Jurkat, Clone E6-1 (cell line): ENCODE measurements around the gene SAMSN1.
"Not testable (repeated sequence)": the region's sequence is repeated elsewhere in the genome, so short reads cannot be mapped to it uniquely, and the experiment has no call there.

Experiments used
- DNase-seq: peaks from one replicate; pipeline ENCODE4 v3.0.0-alpha.2; 2011; ENCODE audit warnings: low read depth, low spot score
- H3K4me3 ChIP-seq: 2 replicates; pipeline ENCODE4 v1.5.1; 2011; ENCODE audit warnings: mild to moderate bottlenecking, low read length, control low read depth, moderate library complexity

SAMSN1 gene

DNA sequence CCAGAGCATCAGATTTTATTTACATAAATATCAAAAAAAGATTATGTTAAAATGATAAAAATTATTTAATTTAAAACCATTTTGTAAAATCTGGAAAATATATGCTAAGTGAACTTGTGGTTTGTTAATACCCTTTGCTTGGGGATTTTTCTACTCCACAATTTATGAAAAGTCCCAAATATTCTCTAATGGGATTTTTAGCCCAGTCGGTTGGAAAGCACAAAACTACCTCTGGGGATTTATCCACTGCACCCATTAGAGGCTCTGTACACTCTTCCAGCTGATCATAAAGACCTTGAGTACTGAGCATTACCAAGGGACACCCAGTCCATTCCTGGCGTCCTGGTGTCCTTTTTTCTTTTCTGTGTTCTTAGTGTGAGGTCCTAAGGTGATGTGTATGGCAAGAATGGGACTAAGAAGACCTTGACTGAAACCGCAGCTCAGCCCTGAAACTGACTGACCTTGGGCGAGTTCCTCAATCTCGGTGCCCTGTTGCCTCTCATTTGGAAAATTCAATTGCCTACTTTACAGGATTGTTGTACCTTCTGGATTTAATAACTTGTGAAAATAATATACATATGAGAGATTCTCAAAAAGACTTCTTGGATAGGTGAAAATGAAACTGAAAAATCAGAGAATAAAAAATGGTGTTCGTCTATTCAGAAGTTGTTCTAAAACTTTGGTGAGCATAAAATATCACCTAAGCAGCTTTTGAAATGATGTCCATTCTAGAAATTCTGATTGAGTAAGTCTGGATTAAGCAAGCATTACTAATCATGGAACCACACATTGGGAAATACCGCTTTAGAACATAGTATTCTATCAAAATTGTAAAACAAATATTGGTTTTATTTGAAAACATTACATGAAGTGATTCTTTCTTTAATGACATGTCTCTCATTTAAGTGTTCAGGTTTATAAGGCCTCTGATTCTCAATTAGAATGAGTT is 21.5 kb upstream of the SAMSN1 start:
- no peak overlapping the region for H3K4me3 ChIP-seq
- no peak for DNase-seq

DNA sequence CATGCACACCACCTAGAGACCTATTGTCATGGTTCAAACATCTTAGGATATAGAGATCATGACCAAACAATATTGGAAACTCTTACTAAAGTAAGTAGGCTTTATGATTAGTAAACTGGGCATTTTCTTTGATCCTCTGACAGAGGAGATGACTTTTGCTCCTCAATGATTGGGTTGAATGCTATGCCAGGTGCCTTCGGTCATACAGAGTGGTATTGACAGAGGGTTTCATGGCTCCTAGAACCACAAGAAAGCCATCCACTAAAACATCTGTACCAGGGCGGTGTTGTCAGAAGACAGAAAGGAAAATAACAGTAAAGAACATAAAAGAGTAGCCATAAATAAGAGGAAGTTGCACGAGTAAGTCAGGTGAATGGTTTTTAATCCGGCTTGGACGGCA is 20.8 kb upstream of the SAMSN1 start:
- H3K4me3 ChIP-seq, result no peak overlapping the region
- DNase-seq, result no peak

DNA sequence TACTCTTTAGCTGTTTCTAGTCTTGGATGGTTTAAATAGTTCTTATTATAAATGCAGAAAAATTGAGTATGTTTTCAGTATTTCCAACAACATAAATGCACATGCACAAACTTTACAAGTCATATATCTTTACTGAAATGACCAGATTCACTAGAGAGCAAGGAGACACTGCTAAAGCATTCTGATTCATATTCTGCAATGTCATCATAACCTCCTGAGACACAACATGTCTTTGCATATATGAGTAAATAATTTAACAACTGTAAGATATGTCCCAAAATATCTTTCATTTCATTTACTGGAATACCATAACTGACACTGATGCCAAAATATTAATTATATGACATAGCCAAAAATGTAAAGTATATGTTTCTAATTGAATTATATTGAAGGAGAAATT is 16.8 kb upstream of the SAMSN1 start:
- no peak for DNase-seq
- no peak overlapping the region for H3K4me3 ChIP-seq

DNA sequence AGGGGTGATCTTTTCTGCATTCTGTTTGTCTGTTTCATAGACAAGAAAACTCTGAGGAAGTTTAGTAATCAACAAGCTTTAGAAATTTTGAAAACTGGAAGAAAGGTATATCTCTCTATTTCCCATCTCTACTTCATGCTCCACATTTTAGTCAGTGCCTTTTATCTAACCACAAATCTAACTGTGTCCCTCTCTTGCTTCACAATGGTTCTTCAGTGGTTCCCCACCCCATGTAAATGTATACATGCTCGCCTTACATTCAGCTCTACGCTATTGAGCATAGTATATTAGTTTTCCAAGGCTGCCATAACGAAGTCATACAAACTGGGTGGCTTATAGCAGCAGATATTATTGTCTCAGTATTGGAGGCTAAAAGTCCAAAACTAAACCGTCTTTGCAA is 14.4 kb upstream of the SAMSN1 start:
- DNase-seq, result no peak
- H3K4me3 ChIP-seq, result no peak overlapping the region

DNA sequence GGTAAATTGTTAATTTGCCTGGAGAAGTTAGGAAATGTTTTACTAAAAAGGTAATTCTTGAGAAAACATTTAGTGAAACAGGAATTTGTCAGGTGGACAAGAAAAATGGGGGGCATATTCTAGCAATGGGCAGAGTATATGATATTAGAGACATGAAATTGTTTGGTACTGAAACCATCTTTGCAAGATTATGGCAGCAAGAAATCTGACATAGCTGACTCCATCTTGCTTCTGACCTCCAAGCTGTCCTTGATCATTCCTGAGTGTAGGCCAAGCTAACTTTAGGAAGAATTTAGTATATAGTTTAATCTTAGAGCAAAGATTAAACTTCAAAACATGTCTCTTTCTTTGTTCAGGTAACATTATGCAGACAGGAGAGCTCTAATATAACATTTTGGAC is 14.0 kb upstream of the SAMSN1 start:
- DNase-seq, result no peak
- no peak overlapping the region for H3K4me3 ChIP-seq

DNA sequence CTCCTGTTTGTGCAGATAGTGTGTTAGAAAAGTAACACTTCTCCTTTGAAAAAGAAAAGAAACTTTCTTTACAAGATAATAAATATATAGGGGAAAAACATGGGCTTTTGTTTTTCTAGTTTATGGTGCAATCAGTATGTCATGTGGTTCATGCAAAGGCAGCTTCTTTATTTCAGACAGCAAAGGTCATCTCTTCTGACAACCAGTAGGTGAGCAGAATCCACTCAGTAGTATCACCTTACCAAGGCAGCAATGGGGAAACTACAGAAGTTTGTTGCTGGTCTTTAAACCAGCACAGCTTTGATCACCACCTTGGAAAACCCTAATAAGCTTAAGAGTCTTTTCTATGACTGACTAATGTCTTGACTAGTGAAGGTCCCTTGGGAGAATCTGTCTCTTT is 13.0 kb upstream of the SAMSN1 start:
- no peak overlapping the region for H3K4me3 ChIP-seq
- no peak for DNase-seq

DNA sequence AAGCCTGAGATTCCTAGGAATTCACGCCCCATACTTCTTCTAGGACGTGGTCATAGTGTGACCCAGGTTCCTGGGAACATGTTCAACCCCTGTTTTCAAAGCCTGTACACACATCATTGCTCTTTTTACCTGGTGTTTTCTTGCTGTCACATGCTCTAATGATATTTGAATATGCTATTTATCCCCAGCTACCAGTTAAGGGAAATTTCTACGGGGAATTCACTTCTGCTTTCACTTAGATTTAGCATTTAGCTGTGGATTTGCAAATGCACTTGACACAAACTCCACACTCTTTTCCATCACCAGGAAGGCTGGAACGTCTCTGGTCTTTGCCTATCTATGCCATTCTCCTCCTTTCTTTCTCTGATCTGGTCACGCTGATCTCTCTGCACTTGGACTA is 11.3 kb upstream of the SAMSN1 start:
- no peak overlapping the region for H3K4me3 ChIP-seq
- DNase-seq, result no peak

DNA sequence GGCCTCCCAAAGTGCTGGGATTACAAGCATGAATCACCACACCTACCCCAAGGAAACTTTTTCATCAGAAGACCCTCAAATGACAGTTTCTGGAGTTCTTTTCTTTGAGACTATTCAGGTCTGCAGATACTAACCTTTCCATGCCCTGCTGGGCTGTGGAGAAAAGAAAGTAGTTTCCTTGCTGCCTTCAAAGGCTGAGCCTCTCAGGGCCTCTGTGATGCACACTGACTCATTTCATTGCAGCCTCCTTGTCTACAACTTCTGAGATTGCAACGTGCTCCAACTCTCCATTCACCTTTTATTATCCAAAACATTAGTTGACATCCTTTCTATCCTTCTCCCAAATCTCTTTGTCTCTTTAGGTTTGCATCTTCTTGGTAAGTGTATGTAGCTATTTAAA is 8.8 kb upstream of the SAMSN1 start:
- H3K4me3 ChIP-seq, result no peak overlapping the region
- DNase-seq, result no peak

DNA sequence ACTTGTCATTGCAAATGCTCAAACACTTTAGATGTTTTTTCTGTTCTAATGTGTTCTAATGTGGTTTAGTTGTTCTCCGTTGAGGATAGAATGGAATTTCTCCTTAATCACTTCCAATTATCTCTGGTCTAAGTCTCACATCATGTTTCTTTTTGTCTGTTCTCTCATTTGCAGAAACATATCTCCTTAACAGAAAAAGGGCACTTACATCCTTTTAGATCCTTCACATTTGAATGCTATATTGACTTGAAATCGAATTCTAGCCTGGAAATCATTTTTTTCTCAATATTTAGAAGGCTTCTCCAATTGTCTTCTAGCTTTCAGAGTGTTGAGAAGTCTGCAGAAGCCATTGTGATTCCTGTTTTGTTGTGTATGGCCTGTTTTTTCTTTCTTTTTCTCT is 7.3 kb upstream of the SAMSN1 start:
- H3K4me3 ChIP-seq, result no peak overlapping the region
- no peak for DNase-seq

DNA sequence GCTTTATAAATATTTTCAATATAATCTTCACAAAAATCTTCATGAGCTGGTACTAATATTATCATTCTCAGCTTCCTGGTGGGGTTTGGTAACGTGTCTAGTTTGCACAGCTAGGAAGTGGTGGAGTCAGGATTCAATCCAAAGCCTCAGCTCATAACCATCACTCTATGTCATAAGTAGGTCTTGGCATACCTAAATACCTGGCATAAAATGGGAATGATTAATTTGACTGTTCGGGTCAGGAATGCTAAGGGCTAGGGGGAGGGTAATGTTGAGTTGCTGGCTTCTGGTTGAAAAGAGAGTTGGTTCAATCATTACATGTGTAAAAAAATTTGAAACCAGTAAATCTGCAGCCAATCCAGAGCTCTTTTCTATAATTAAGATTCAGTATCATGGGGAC is 5.6 kb upstream of the SAMSN1 start:
- DNase-seq, result no peak
- H3K4me3 ChIP-seq, result no peak overlapping the region

DNA sequence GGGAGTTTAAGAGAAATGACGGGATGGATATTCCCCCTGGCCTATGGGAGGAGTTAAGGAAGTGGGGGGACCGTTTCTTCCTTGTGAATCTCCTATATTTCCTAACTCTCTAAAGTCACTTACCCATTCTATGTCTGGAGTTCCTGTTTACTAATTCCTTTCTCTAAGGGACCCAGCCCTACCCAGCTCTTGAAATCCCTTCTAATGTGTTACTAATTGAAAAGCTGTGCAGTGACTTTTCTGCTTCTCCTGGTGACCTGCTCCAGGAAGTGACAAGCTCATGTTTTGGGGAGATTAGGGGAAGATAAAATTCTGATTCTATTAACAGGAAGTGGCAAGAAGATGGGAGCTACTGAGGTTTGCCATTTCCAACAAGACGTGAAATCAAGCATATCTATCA is 4.0 kb upstream of the SAMSN1 start:
- DNase-seq, result peak; percentile 78
- H3K4me3 ChIP-seq, result no peak overlapping the region

DNA sequence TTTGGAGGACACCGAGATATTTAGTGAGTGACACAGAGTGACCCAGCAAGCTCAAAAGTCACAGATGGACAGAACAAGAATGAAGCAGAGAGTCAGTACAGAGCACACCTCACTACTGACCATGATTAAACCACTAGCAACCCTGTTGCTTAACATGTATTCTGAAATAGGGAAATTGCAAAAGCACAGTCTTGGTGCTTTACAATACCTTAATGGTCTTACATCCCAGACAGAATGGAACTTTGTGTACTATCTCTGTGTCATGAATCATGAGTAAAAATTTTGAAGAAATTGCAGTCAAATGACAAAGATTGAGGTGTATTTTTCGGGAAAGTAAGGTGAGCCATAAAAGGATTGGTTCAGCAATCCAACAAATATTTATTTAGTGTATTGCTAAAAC is 2.7 kb upstream of the SAMSN1 start:
- DNase-seq, result no peak
- H3K4me3 ChIP-seq, result no peak overlapping the region

DNA sequence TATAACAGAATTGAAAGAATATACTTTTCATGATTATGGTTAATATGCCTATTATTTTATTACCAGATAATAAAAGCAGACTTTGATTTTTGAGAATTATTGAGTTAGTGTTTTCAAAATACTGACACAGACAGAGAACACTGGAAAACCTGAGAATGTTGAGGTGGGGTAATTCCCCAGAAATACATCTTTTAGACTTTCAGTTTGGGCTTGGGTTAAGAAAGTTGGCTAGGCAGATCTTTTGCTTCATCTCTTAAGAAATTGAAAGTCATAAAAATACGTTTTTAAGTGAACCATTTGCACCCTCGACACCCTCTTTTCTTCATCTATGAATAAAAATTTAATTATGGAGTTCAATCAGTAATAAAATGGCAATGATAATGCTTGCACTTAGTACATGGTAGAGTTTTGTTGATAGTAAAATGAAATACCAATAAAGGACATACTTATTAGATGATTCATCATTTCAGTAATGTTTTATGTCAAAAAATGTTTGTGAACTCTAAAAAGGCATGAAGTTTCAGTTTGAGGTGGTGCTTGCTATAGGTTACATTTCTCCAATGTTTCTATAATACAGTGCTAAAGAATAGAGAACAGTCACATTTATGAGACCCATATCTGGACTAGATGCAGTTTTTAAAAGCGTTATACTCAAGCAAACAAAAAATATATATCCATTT is 1.9 kb upstream of the SAMSN1 start:
- DNase-seq, result no peak
- no peak overlapping the region for H3K4me3 ChIP-seq

DNA sequence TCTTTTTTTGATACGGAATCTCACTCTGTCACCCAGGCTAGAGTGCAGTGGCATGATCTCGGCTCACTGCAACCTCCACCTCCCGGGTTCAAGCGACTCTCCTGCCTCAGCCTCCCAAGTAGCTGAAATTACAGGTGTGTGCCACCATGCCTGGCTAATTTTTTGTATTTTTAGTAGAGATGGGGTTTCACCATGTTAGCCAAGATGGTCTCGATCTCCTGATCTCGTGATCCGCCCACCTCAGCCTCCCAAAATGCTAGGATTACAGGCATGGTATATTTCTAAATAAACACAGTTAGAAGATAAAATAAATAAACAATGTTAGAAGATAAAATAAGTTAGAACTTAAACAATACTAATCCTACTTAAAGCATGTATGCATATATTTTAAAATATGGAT is 604 bp upstream of the SAMSN1 start:
- H3K4me3 ChIP-seq, DNase-seq: not testable (repeated sequence)

DNA sequence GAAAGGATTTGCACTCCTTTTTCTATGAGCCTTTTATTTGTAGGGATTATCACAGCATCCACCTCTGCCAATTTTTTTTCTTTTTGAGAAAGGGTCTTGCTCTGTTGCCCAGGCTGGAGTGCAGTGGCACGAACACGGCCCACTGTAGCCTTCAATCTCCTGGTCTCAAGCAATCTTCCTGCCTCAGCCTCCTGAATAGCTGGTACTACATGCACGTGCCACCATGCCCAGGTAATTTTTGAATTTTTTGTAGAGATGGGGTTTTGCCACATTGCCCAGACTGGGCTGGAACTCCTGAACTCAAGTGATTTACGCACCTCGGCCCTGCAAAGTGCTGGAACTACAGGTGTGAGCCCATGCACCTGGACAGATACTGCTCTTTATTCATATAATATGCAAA is 2.1 kb downstream of the SAMSN1 start:
- no peak for DNase-seq
- H3K4me3 ChIP-seq, result no peak overlapping the region

DNA sequence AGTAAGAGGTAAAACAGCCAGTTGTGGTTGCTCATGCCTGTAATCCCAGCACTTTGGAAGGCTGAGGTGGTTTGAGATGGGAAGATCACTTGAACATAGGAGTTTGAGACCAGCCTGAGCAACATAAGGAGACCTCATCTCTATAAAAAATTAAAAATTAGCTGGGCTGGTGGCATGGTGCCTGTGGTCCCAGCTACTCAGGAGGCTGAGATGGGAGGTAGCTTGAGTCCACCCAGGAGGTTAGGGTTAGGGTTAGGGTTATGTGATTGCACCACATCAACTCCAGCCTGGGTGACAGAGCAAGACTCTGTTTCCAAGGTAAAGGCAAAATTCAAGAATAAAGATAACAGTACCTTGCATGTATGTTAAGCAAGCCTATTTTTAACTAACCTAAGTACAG is 3.5 kb downstream of the SAMSN1 start:
- H3K4me3 ChIP-seq, result no peak overlapping the region
- no peak for DNase-seq

DNA sequence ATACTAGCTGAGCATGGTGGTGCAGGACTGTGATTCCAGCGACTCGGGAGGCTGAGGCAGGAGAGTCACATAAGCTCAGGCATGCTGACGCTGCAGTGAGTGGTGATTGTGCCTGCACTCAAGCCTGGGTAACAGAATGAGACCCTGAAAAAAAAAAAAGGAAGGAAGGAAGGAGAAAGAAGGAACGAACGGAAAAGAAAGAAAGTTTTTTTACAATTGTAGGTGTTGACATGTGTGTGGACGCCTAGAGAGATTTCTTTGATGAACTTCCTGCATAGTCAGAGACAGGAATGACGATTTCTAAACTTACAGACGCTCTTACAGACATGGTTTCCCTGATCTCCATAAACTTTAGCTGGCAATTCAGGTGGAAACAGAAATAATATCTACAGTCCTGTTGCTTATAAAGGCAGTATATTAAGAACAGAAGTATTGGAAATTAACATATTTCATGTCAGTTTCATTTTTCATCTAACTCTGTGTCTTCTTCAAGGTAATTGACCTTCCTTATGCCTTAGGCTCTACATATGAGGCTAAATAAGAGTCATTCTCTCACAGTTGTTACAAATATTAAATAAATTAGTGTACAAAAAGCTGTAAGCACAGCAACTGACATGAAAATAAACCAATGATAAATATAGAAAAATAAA is 4.1 kb downstream of the SAMSN1 start:
- peak overlapping the region; percentile 45 for H3K4me3 ChIP-seq
- DNase-seq, result no peak

DNA sequence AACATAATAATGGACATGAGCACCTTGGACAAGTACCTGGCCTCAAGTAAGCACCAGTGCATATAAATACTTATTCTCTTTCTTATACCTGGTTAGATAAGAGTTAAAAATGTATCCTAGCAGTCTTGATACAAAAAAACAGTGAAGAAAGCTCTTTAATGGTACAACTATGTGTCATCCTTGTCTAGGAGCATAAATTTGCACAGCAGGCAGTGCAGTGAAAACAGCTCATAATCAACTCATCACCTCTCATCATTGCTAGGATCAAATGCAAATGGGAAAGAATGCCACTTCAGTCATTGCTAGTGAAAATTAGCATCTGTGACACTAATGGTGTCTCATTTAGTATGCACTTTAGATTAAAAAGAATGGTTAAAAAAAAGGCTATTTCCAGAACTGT is 7.6 kb downstream of the SAMSN1 start:
- no peak for DNase-seq
- H3K4me3 ChIP-seq, result no peak overlapping the region

DNA sequence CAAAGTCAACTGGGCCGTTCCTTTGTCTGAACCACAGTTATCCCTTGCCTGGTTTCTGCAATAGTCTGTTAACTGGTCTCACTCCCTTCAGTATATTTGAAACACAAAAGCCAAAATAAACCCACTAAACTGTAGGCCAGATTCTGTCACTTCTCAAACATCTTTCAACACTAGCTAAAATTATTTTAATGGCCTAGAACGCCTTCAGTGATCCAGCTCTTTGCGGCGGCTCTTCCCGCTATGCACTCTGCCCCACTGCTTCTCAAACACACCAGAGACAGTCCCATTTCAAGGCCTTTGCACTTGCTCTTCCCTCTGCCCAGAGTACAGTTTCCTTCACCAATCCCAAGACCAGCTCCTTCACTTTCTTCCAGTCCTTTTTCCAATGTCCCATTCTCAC is 9.2 kb downstream of the SAMSN1 start:
- no peak for DNase-seq
- no peak overlapping the region for H3K4me3 ChIP-seq

DNA sequence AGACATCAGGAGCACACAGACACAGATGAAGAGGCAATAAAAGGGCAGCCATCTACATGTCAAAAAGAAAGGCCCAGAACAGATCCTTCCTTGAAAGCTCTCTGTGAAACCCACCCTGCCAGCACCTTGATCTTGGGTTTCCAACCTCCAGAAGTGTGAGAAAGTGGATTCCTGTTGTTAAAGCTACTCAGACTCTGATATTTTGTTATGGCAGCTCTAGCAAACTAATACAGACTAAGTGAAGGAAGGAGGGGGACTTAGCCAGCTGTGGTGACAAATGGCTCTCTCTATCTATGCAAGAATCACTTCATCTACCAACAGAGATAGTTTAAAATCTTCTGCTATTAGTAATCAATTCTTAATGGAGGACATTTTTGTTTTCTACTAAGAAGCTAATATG is 10.4 kb downstream of the SAMSN1 start:
- DNase-seq, result no peak
- no peak overlapping the region for H3K4me3 ChIP-seq
